ENCODE results near the gene PROB1. TPM values are rescaled to one million over a fixed set of nuclear protein-coding genes. Genes with fewer than 3 reads are reported as not detected.
A peak's percentile ranks its signal among the peaks of the same experiment; 100 is the strongest.

The PROB1 gene
- polyA plus RNA-seq, 1 donor = 2.1 TPM

GRCh38 chr5:139403787-139404483 lies 9.0 kb upstream of the PROB1 start, which contains the start of gene SPATA24:
Gene SPATA24, minus strand, starts transcription at chr5:139404089. Its CDS starts 29 bp downstream, at chr5:139404060.
- whole genome bisulfite sequencing (ENCODE audit: insufficient coverage, low lambda C conversion rate) = no CpG with 5 or more reads among the region's 41 CpGs
- peaks cover 12% of the 10 kb centered on the region for H3K4me1 ChIP-seq (ENCODE audit: control insufficient read depth, insufficient read depth, low read length)
- DNase-seq = peak; percentile 97 to 99
- H3K27me3 ChIP-seq (ENCODE audit: control insufficient read depth, insufficient read depth, low read length) = no peaks in the 10 kb centered on the region
- H3K36me3 ChIP-seq (ENCODE audit: control insufficient read depth, insufficient read depth, low read length) = peaks cover 2% of the 10 kb centered on the region
- H3K27ac ChIP-seq (ENCODE audit: low read length) = peak within 1 kb of the TSS; percentile 87
- peak within 1 kb of the TSS; percentile 61 for H3K4me3 ChIP-seq (ENCODE audit: low read length)
- no peaks in the 10 kb centered on the region for H3K9me3 ChIP-seq (ENCODE audit: control insufficient read depth, low read depth, low read length)

- WGBS (ENCODE audit: insufficient coverage, low lambda C conversion rate) = no CpG with 5 or more reads among the region's 7 CpGs
- Histone ChIP-seq H3K27ac (ENCODE audit: low read length) (peak overlapping the region; percentile 87), H3K9me3 (ENCODE audit: control insufficient read depth, low read depth, low read length) (no peaks in the 10 kb centered on the region), H3K36me3 (ENCODE audit: control insufficient read depth, insufficient read depth, low read length) (peaks cover 2% of the 10 kb centered on the region), H3K4me3 (ENCODE audit: low read length) (peak overlapping the region; percentile 61), H3K4me1 (ENCODE audit: control insufficient read depth, insufficient read depth, low read length) (peaks cover 12% of the 10 kb centered on the region), H3K27me3 (ENCODE audit: control insufficient read depth, insufficient read depth, low read length) (no peaks in the 10 kb centered on the region)
- no peak for DNase-seq
Observed at GRCh38 chr5:139403418-139403786, 8.5 kb upstream of the PROB1 start.

- Histone ChIP-seq H3K9me3 (ENCODE audit: control insufficient read depth, low read depth, low read length) (no peaks in the 10 kb centered on the region), H3K27me3 (ENCODE audit: control insufficient read depth, insufficient read depth, low read length) (no peaks in the 10 kb centered on the region), H3K36me3 (ENCODE audit: control insufficient read depth, insufficient read depth, low read length) (peaks cover 2% of the 10 kb centered on the region), H3K4me3 (ENCODE audit: low read length) (no peak overlapping the region), H3K4me1 (ENCODE audit: control insufficient read depth, insufficient read depth, low read length) (peaks cover 12% of the 10 kb centered on the region), H3K27ac (ENCODE audit: low read length) (no peak overlapping the region)
- WGBS (ENCODE audit: insufficient coverage, low lambda C conversion rate) = 83% methylated on average over 1 of the region's 7 CpGs
- no peak for DNase-seq
Observed at GRCh38 chr5:139402561-139403158, 7.8 kb upstream of the PROB1 start.

GRCh38 chr5:139401546-139401945 lies 6.6 kb upstream of the PROB1 start:
- Histone ChIP-seq H3K9me3 (ENCODE audit: control insufficient read depth, low read depth, low read length) (no peaks in the 10 kb centered on the region), H3K27ac (ENCODE audit: low read length) (no peak overlapping the region), H3K36me3 (ENCODE audit: control insufficient read depth, insufficient read depth, low read length) (peaks cover 2% of the 10 kb centered on the region), H3K4me3 (ENCODE audit: low read length) (no peak overlapping the region), H3K4me1 (ENCODE audit: control insufficient read depth, insufficient read depth, low read length) (peaks cover 12% of the 10 kb centered on the region), H3K27me3 (ENCODE audit: control insufficient read depth, insufficient read depth, low read length) (no peaks in the 10 kb centered on the region)
- DNase-seq = no peak
- whole genome bisulfite sequencing (ENCODE audit: insufficient coverage, low lambda C conversion rate) = no CpG with 5 or more reads among the region's 10 CpGs

- Histone ChIP-seq H3K4me1 (ENCODE audit: control insufficient read depth, insufficient read depth, low read length) (peaks cover 9% of the 10 kb centered on the region), H3K36me3 (ENCODE audit: control insufficient read depth, insufficient read depth, low read length) (peaks cover 2% of the 10 kb centered on the region), H3K27ac (ENCODE audit: low read length) (no peak overlapping the region), H3K9me3 (ENCODE audit: control insufficient read depth, low read depth, low read length) (no peaks in the 10 kb centered on the region), H3K4me3 (ENCODE audit: low read length) (no peak overlapping the region), H3K27me3 (ENCODE audit: control insufficient read depth, insufficient read depth, low read length) (peaks cover 15% of the 10 kb centered on the region)
- WGBS (ENCODE audit: insufficient coverage, low lambda C conversion rate) = 90% methylated on average over 2 of the region's 6 CpGs
- DNase-seq = no peak
Observed at GRCh38 chr5:139399501-139400121, 4.7 kb upstream of the PROB1 start.

- peaks cover 2% of the 10 kb centered on the region for H3K36me3 ChIP-seq (ENCODE audit: control insufficient read depth, insufficient read depth, low read length)
- no peak overlapping the region for H3K4me3 ChIP-seq (ENCODE audit: low read length)
- H3K4me1 ChIP-seq (ENCODE audit: control insufficient read depth, insufficient read depth, low read length) = peaks cover 10% of the 10 kb centered on the region
- peaks cover 32% of the 10 kb centered on the region for H3K27me3 ChIP-seq (ENCODE audit: control insufficient read depth, insufficient read depth, low read length)
- WGBS (ENCODE audit: insufficient coverage, low lambda C conversion rate) = no CpG with 5 or more reads among the region's 6 CpGs
- H3K9me3 ChIP-seq (ENCODE audit: control insufficient read depth, low read depth, low read length) = peaks cover 6% of the 10 kb centered on the region
- no peak overlapping the region for H3K27ac ChIP-seq (ENCODE audit: low read length)
- DNase-seq = no peak
Observed at GRCh38 chr5:139397921-139398320, 3.0 kb upstream of the PROB1 start.

- H3K27ac ChIP-seq (ENCODE audit: low read length) = no peak overlapping the region
- no CpG with 5 or more reads among the region's 8 CpGs for WGBS (ENCODE audit: insufficient coverage, low lambda C conversion rate)
- DNase-seq = no peak
- peaks cover 2% of the 10 kb centered on the region for H3K36me3 ChIP-seq (ENCODE audit: control insufficient read depth, insufficient read depth, low read length)
- peaks cover 6% of the 10 kb centered on the region for H3K9me3 ChIP-seq (ENCODE audit: control insufficient read depth, low read depth, low read length)
- peaks cover 17% of the 10 kb centered on the region for H3K4me1 ChIP-seq (ENCODE audit: control insufficient read depth, insufficient read depth, low read length)
- H3K4me3 ChIP-seq (ENCODE audit: low read length) = no peak overlapping the region
- H3K27me3 ChIP-seq (ENCODE audit: control insufficient read depth, insufficient read depth, low read length) = peaks cover 43% of the 10 kb centered on the region
Observed at GRCh38 chr5:139396691-139397090, 1.8 kb upstream of the PROB1 start.

GRCh38 chr5:139395844-139396640 lies 1.1 kb upstream of the PROB1 start:
- 100% methylated on average over 1 of the region's 8 CpGs for WGBS (ENCODE audit: insufficient coverage, low lambda C conversion rate)
- H3K4me1 ChIP-seq (ENCODE audit: control insufficient read depth, insufficient read depth, low read length) = peaks cover 17% of the 10 kb centered on the region
- no peak for DNase-seq
- peaks cover 43% of the 10 kb centered on the region for H3K27me3 ChIP-seq (ENCODE audit: control insufficient read depth, insufficient read depth, low read length)
- H3K9me3 ChIP-seq (ENCODE audit: control insufficient read depth, low read depth, low read length) = peaks cover 6% of the 10 kb centered on the region
- no peak overlapping the region for H3K4me3 ChIP-seq (ENCODE audit: low read length)
- H3K36me3 ChIP-seq (ENCODE audit: control insufficient read depth, insufficient read depth, low read length) = no peaks in the 10 kb centered on the region
- H3K27ac ChIP-seq (ENCODE audit: low read length) = no peak overlapping the region

- peaks cover 17% of the 10 kb centered on the region for H3K4me1 ChIP-seq (ENCODE audit: control insufficient read depth, insufficient read depth, low read length)
- H3K9me3 ChIP-seq (ENCODE audit: control insufficient read depth, low read depth, low read length) = peaks cover 6% of the 10 kb centered on the region
- peak in 1 of 2 donors; percentile 60 for DNase-seq
- no CpG with 5 or more reads among the region's 62 CpGs for WGBS (ENCODE audit: insufficient coverage, low lambda C conversion rate)
- peaks cover 43% of the 10 kb centered on the region for H3K27me3 ChIP-seq (ENCODE audit: control insufficient read depth, insufficient read depth, low read length)
- no peak overlapping the region for H3K27ac ChIP-seq (ENCODE audit: low read length)
- H3K36me3 ChIP-seq (ENCODE audit: control insufficient read depth, insufficient read depth, low read length) = no peaks in the 10 kb centered on the region
- H3K4me3 ChIP-seq (ENCODE audit: low read length) = peak overlapping the region; percentile 17
Observed at GRCh38 chr5:139394123-139394653, 716 bp downstream of the PROB1 start.

All from large intestine (tissue), 3 donors.